CD4-positive, alpha-beta T cell treated with Interleukin-6 for 4 hours (primary cell): ENCODE data around the gene CTNNA3.

Source experiments
- DNase-seq: peaks from one replicate; pipeline ENCODE4 v3.0.0-alpha.2; 2020; ENCODE audit warnings: mixed read lengths

CTNNA3 gene

GRCh38 chr10:66927251-66927935 is 768.6 kb downstream of the CTNNA3 start:
- DNase-seq, result no peak

GRCh38 chr10:66926841-66927240 is 769.2 kb downstream of the CTNNA3 start:
- no peak for DNase-seq

- DNase-seq, result no peak
Observed at GRCh38 chr10:66925896-66926715, 769.9 kb downstream of the CTNNA3 start, which contains the start of gene LRRTM3. TSS of gene LRRTM3 (plus strand) at chr10:66926036.

- no peak for DNase-seq
Observed at GRCh38 chr10:66925373-66925772, 770.6 kb downstream of the CTNNA3 start.

GRCh38 chr10:66924674-66925345 is 771.2 kb downstream of the CTNNA3 start:
- no peak for DNase-seq

- no peak for DNase-seq
Observed at GRCh38 chr10:66919248-66919647, 776.7 kb downstream of the CTNNA3 start.

- DNase-seq, result no peak
Observed at GRCh38 chr10:66917104-66917503, 778.9 kb downstream of the CTNNA3 start.

GRCh38 chr10:66916030-66916429 is 780.0 kb downstream of the CTNNA3 start:
- DNase-seq, result no peak

GRCh38 chr10:66910671-66911070 is 785.3 kb downstream of the CTNNA3 start:
- no peak for DNase-seq

- DNase-seq, result no peak
Observed at GRCh38 chr10:66892871-66893270, 803.1 kb downstream of the CTNNA3 start.

GRCh38 chr10:66888237-66888636 is 807.8 kb downstream of the CTNNA3 start:
- DNase-seq, result no peak

GRCh38 chr10:66886848-66887247 is 809.1 kb downstream of the CTNNA3 start:
- no peak for DNase-seq

- DNase-seq, result no peak
Observed at GRCh38 chr10:66882271-66882670, 813.7 kb downstream of the CTNNA3 start.

- DNase-seq, result no peak
Observed at GRCh38 chr10:66881814-66882213, 814.2 kb downstream of the CTNNA3 start.

GRCh38 chr10:66880826-66881225 is 815.2 kb downstream of the CTNNA3 start:
- DNase-seq, result no peak

GRCh38 chr10:66880292-66880691 is 815.7 kb downstream of the CTNNA3 start:
- no peak for DNase-seq

GRCh38 chr10:66877361-66877760 is 818.6 kb downstream of the CTNNA3 start:
- DNase-seq, result no peak

- no peak for DNase-seq
Observed at GRCh38 chr10:66869635-66870034, 826.4 kb downstream of the CTNNA3 start.

- DNase-seq, result no peak
Observed at GRCh38 chr10:66862687-66863258, 833.2 kb downstream of the CTNNA3 start.

- DNase-seq, result no peak
Observed at GRCh38 chr10:66860376-66860945, 835.5 kb downstream of the CTNNA3 start.

- no peak for DNase-seq
Observed at GRCh38 chr10:66852811-66853210, 843.2 kb downstream of the CTNNA3 start.

- no peak for DNase-seq
Observed at GRCh38 chr10:66848856-66849255, 847.1 kb downstream of the CTNNA3 start.
